Stomach (tissue), 4 donors: ENCODE data around the gene EHMT1.

Source experiments
- EP300 ChIP-seq: sonication (generic); formaldehyde crosslinking; IDR thresholded peaks from one replicate; pipeline ENCODE4 v1.6.1; 2017; ENCODE audit warnings: antibody characterized with exemption
- POLR2A ChIP-seq, 4 donors: fragments of 450-650 bp; IDR thresholded peaks; one replicate each; pipeline ENCODE4 v1.6.1; 2016; ENCODE audit warnings: antibody characterized with exemption in 4 of 4, control low read depth in 2 of 4, mild to moderate bottlenecking in 1 of 4, moderate library complexity in 1 of 4
- POLR2AphosphoS5 ChIP-seq, 3 donors: sonication (generic); formaldehyde crosslinking; IDR thresholded peaks; one replicate each; pipeline ENCODE4 v1.6.1; 2016; ENCODE audit warnings: antibody characterized with exemption in 3 of 3
- TF ChIP-seq, protein P1 (sequence below), 7 experiments: fragments of 450-650 bp in 4 of 7; fragments of 200-600 bp in 3 of 7; sonication (generic) in 3 of 7; IDR thresholded peaks; one replicate each; pipeline ENCODE4 v1.5.1; 2016 to 2019; ENCODE audit warnings: antibody characterized with exemption in 7 of 7, control low read depth in 2 of 7, mild to moderate bottlenecking in 1 of 7

DNA sequence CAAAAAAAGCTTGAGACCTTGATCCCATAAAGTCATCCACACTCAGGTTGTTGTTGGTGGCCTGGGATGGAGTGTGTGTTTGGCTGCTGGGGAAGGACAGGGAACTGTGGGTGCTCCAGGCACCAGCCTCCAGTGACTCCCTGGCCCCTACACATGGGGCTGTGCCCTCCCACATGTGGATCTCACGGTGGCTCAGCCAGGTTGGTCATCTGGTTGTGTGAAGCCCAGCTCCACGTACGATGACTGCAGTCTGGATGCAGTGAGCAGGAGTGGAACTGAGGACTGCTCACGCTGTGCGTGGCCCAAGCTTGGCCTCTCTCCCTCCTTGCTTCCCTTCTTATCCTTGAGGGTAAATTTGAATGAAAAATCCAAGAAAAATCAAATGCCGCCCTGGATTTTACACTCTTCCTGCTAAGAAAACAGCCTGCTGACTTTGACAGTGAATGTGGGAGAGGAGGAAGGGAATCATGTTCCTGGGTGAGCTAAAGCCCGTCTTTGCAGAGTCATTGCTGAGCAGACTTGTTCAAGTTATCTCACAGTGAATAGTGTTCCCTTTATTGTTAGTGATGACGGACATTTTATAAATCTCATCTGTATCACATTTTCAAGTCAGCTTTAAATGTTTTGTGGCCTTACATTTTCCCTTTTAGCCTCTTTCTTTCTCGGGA is 193.7 kb downstream of the EHMT1 start:
- TF ChIP-seq, protein P1, sequence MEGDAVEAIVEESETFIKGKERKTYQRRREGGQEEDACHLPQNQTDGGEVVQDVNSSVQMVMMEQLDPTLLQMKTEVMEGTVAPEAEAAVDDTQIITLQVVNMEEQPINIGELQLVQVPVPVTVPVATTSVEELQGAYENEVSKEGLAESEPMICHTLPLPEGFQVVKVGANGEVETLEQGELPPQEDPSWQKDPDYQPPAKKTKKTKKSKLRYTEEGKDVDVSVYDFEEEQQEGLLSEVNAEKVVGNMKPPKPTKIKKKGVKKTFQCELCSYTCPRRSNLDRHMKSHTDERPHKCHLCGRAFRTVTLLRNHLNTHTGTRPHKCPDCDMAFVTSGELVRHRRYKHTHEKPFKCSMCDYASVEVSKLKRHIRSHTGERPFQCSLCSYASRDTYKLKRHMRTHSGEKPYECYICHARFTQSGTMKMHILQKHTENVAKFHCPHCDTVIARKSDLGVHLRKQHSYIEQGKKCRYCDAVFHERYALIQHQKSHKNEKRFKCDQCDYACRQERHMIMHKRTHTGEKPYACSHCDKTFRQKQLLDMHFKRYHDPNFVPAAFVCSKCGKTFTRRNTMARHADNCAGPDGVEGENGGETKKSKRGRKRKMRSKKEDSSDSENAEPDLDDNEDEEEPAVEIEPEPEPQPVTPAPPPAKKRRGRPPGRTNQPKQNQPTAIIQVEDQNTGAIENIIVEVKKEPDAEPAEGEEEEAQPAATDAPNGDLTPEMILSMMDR (IDR thresholded peaks at IDR 0.05) = no peak
- TF ChIP-seq POLR2AphosphoS5 (IDR thresholded peaks at IDR 0.05) = no peak
- TF ChIP-seq POLR2A (IDR thresholded peaks at IDR 0.05) = no peak
- TF ChIP-seq EP300 = no peak
